HepG2 (cell line): Measurements from ENCODE around the gene PCYT2. TPM values are rescaled to one million over a fixed set of nuclear protein-coding genes. Genes with fewer than 3 reads are reported as not detected.
A peak's percentile ranks its signal among the peaks of the same experiment; 100 is the strongest.

Experiments used
- DR1 ChIP-seq: sonication (generic); formaldehyde crosslinking; IDR thresholded peaks from 2 replicates; pipeline ENCODE4 v1.8.0; 2021; ENCODE audit warnings: mild to moderate bottlenecking, missing genetic modification reagents, inconsistent platforms
- IRX3 ChIP-seq: sonication (generic); formaldehyde crosslinking; IDR thresholded peaks from 2 replicates; pipeline ENCODE4 v1.8.1; 2023; ENCODE audit warnings: mild to moderate bottlenecking, low read depth, missing genetic modification reagents, borderline replicate concordance
- NFE2L1 ChIP-seq: sonication (generic); formaldehyde crosslinking; IDR thresholded peaks from 2 replicates; pipeline ENCODE4 v1.4.0; 2020; ENCODE audit warnings: missing genetic modification reagents, mild to moderate bottlenecking, borderline replicate concordance
- NFIB ChIP-seq: sonication (generic); formaldehyde crosslinking; IDR thresholded peaks from 2 replicates; pipeline ENCODE4 v1.9.0; 2021; ENCODE audit warnings: missing genetic modification reagents, mild to moderate bottlenecking, borderline replicate concordance
- PAWR ChIP-seq: sonication (generic); formaldehyde crosslinking; IDR thresholded peaks from 2 replicates; pipeline ENCODE4 v1.4.0; 2020; ENCODE audit warnings: missing genetic modification reagents, mild to moderate bottlenecking, borderline replicate concordance
- REPIN1 ChIP-seq: sonication (generic); formaldehyde crosslinking; IDR thresholded peaks from 2 replicates; pipeline ENCODE4 v1.8.0; 2022; ENCODE audit warnings: missing genetic modification reagents, low read depth, mild to moderate bottlenecking, borderline replicate concordance
- SOX5 ChIP-seq: IDR thresholded peaks from 2 replicates; pipeline ENCODE4 v1.6.1; 2016; ENCODE audit warnings: borderline replicate concordance
- SP140L ChIP-seq: sonication (generic); formaldehyde crosslinking; IDR thresholded peaks from 2 replicates; pipeline ENCODE4 v1.4.0; 2020; ENCODE audit warnings: missing genetic modification reagents, borderline replicate concordance
- SRY ChIP-seq: sonication (generic); formaldehyde crosslinking; IDR thresholded peaks from 2 replicates; pipeline ENCODE4 v1.8.0; 2022; ENCODE audit warnings: mild to moderate bottlenecking, missing genetic modification reagents
- THAP9 ChIP-seq: sonication (generic); formaldehyde crosslinking; IDR thresholded peaks from 2 replicates; pipeline ENCODE4; 2020; ENCODE audit warnings: missing genetic modification reagents, mild to moderate bottlenecking, borderline replicate concordance
- UBTF ChIP-seq: sonication (generic); formaldehyde crosslinking; IDR thresholded peaks from 2 replicates; pipeline ENCODE4 v1.4.0; 2020; ENCODE audit warnings: mild to moderate bottlenecking, missing genetic modification reagents
- ZBTB42 ChIP-seq: sonication (generic); formaldehyde crosslinking; IDR thresholded peaks from 2 replicates; pipeline ENCODE4 v1.5.0; 2020; ENCODE audit warnings: mild to moderate bottlenecking, missing genetic modification reagents
- ZNF121 ChIP-seq: sonication (generic); formaldehyde crosslinking; IDR thresholded peaks from 2 replicates; pipeline ENCODE4 v1.5.0; 2020; ENCODE audit warnings: mild to moderate bottlenecking, missing genetic modification reagents
- ZNF205 ChIP-seq: IDR thresholded peaks from 2 replicates; pipeline ENCODE4 v1.6.1; 2018; ENCODE audit warnings: missing biosample characterization, missing genetic modification reagents
- ZNF646 ChIP-seq: sonication (generic); formaldehyde crosslinking; IDR thresholded peaks from 2 replicates; pipeline ENCODE4 v1.9.0; 2021; ENCODE audit warnings: mild to moderate bottlenecking, missing genetic modification reagents
- ZNF720 ChIP-seq: sonication (generic); formaldehyde crosslinking; IDR thresholded peaks from 2 replicates; pipeline ENCODE4 v1.4.0; 2020; ENCODE audit warnings: missing genetic modification reagents
- polyA plus RNA-seq, 8 experiments: library from polyadenylated mRNA; depleted of rRNA in 3 of 8; stranded (reverse) in 7 of 8; unstranded in 1 of 8; fragments of >200 nt; fragmentation: Illumina TruSeq in 4 of 8; extraction: Trizol in 4 of 8; gene quantifications; 2 replicates each; pipeline versions ENCODE4 v1.2.1 to v1.2.3, GENCODE V29; 2011 to 2016; ENCODE audit warnings: low read depth in 4 of 8, missing spikeins in 1 of 8, mixed read lengths in 1 of 8; ENCODE audit not compliant: insufficient read depth in 1 of 8
- total RNA-seq, 5 experiments: library from RNA; depleted of rRNA; stranded (reverse); fragments of >200 nt; fragmentation: Illumina TruSeq; extraction: Trizol; gene quantifications; 2 replicates each; pipeline ENCODE4 v1.2.3, GENCODE V29; 2016; ENCODE audit warnings: low read depth in 1 of 5

Gene PCYT2
- total and polyA plus RNA-seq, 2 of the 13 experiments (the other 11 are each of a cell fraction or from before 2014, with no cell fraction given): 147 to 297 TPM

GRCh38 chr17:81871387-81872230 lies 39.6 kb downstream of the PCYT2 start (continued):
- TF ChIP-seq THAP9: peak; percentile 31; the same call in 1 of the 2 replicates
- TF ChIP-seq PAWR (CRISPR knock-in tag): no peak
- peak; percentile 94 for TF ChIP-seq NFE2L1
- TF ChIP-seq SRY (CRISPR knock-in tag): peak; percentile 99
- peak; percentile 37; the same call in 1 of the 2 replicates for TF ChIP-seq ZNF121
- peak; percentile 76 for TF ChIP-seq UBTF (CRISPR knock-in tag)
- no peak for TF ChIP-seq ZNF646 (CRISPR knock-in tag)
- TF ChIP-seq IRX3 (CRISPR knock-in tag): peak; percentile 91; the same call in 1 of the 2 replicates
- TF ChIP-seq ZNF720 (CRISPR knock-in tag): no peak
- TF ChIP-seq SP140L (CRISPR knock-in tag): 0 out of 2 replicates have a peak, but pooled peaks have one; percentile 28
- TF ChIP-seq REPIN1: peak; percentile 94
- TF ChIP-seq SOX5 (CRISPR knock-in tag): peak; percentile 58; the same call in 1 of the 2 replicates
- 0 out of 2 replicates have a peak, but pooled peaks have one; percentile 66 for TF ChIP-seq DR1 (CRISPR knock-in tag)
- no peak for TF ChIP-seq NFIB (CRISPR knock-in tag)
- TF ChIP-seq ZBTB42 (CRISPR knock-in tag): peak; percentile 88; the same call in 1 of the 2 replicates
- peak; percentile 74; the same call in 1 of the 2 replicates for TF ChIP-seq ZNF205 (CRISPR knock-in tag)
